Neural cell (in vitro differentiated cells): ENCODE measurements around the gene RASL11A.

Experiments
- CTCF ChIP-seq: fragments of 450-650 bp; IDR thresholded peaks from 2 replicates; pipeline ENCODE4 v1.5.1; 2014; ENCODE audit warnings: antibody characterized with exemption, mild to moderate bottlenecking, moderate library complexity; ENCODE audit not compliant: poor library complexity, severe bottlenecking
- POLR2AphosphoS5 ChIP-seq: IDR thresholded peaks from 2 replicates; pipeline ENCODE4 v1.6.1; 2012
- TAF1 ChIP-seq: IDR thresholded peaks from 2 replicates; pipeline ENCODE4 v1.6.1; 2012; ENCODE audit warnings: low read depth
- TF ChIP-seq, protein P1 (sequence below): IDR thresholded peaks from 2 replicates; pipeline ENCODE4 v1.6.1; 2012; ENCODE audit warnings: borderline replicate concordance

GRCh38 chr13:27293873-27294515 lies 23.4 kb downstream of the RASL11A start:
- TF ChIP-seq CTCF (no peak), TAF1 (no peak), POLR2AphosphoS5 (no peak)
- TF ChIP-seq, protein P1, sequence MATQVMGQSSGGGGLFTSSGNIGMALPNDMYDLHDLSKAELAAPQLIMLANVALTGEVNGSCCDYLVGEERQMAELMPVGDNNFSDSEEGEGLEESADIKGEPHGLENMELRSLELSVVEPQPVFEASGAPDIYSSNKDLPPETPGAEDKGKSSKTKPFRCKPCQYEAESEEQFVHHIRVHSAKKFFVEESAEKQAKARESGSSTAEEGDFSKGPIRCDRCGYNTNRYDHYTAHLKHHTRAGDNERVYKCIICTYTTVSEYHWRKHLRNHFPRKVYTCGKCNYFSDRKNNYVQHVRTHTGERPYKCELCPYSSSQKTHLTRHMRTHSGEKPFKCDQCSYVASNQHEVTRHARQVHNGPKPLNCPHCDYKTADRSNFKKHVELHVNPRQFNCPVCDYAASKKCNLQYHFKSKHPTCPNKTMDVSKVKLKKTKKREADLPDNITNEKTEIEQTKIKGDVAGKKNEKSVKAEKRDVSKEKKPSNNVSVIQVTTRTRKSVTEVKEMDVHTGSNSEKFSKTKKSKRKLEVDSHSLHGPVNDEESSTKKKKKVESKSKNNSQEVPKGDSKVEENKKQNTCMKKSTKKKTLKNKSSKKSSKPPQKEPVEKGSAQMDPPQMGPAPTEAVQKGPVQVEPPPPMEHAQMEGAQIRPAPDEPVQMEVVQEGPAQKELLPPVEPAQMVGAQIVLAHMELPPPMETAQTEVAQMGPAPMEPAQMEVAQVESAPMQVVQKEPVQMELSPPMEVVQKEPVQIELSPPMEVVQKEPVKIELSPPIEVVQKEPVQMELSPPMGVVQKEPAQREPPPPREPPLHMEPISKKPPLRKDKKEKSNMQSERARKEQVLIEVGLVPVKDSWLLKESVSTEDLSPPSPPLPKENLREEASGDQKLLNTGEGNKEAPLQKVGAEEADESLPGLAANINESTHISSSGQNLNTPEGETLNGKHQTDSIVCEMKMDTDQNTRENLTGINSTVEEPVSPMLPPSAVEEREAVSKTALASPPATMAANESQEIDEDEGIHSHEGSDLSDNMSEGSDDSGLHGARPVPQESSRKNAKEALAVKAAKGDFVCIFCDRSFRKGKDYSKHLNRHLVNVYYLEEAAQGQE = no peak
